ENCODE measurements around the gene NPR3.
"Not testable (repeated sequence)": the region's sequence is repeated elsewhere in the genome, so short reads cannot be mapped to it uniquely, and the experiment has no call there.

The NPR3 gene

GRCh38 chr5:32794086-32794485 lies 83.0 kb downstream of the NPR3 start:
- Histone ChIP-seq H2AFZ (ENCODE audit: low read depth, low read length) (no peak overlapping the region), H4K91ac (ENCODE audit: low read length) (no peak overlapping the region), H2BK120ac (ENCODE audit: low read depth, low read length) (no peak overlapping the region), H2BK15ac (ENCODE audit: low read depth, poor library complexity, severe bottlenecking) (no peak overlapping the region), H3K27me3 (ENCODE audit: control insufficient read depth in 1 of 2, insufficient read depth in 1 of 2, low read length in 2 of 2) (no peaks in the 10 kb centered on the region), H3K4me1 (ENCODE audit: control insufficient read depth, insufficient read depth, low read depth, low read length) (peaks cover 2% of the 10 kb centered on the region), H2BK12ac (ENCODE audit: low read length in 2 of 2) (no peak overlapping the region), H4K8ac (ENCODE audit: low read length) (no peak overlapping the region), H3K4ac (ENCODE audit: low read depth in 1 of 2, low read length in 2 of 2) (no peak overlapping the region), H3K9me3 (ENCODE audit: control insufficient read depth, low read length) (no peaks in the 10 kb centered on the region), H3K4me2 (ENCODE audit: low read length, poor library complexity, severe bottlenecking) (no peak overlapping the region), H3K9ac (ENCODE audit: low read length) (no peak overlapping the region), H3K14ac (ENCODE audit: low read length in 2 of 2) (no peak overlapping the region), H3K18ac (ENCODE audit: low read depth in 1 of 2, low read length in 2 of 2) (no peak overlapping the region), H3K79me1 (replicated peaks; ENCODE audit: low read length, poor library complexity, severe bottlenecking) (no peaks in the 10 kb centered on the region), H3K36me3 (ENCODE audit: control insufficient read depth in 1 of 2, insufficient read depth in 2 of 2, low read depth in 1 of 2, low read length in 2 of 2) (no peaks in the 10 kb centered on the region), H3K23ac (ENCODE audit: low read length in 2 of 2) (no peak overlapping the region), H3K4me3 (ENCODE audit: insufficient read depth in 1 of 2, low read depth in 1 of 2, low read length in 2 of 2) (no peak overlapping the region), H2AK5ac (ENCODE audit: low read length, severe bottlenecking) (no peak overlapping the region), H3K27ac (ENCODE audit: low read length, poor library complexity, severe bottlenecking) (no peak overlapping the region), H2BK5ac (ENCODE audit: low read depth, low read length, poor library complexity, severe bottlenecking) (no peak overlapping the region)
- peak; percentile 28 for DNase-seq
- WGBS = no CpG with 5 or more reads among the region's 1 CpG

GRCh38 chr5:32802764-32803163 lies 91.6 kb downstream of the NPR3 start:
- Histone ChIP-seq H3K4me1 (ENCODE audit: control insufficient read depth, insufficient read depth, low read depth, low read length) (peaks cover 3% of the 10 kb centered on the region), H2BK12ac (ENCODE audit: low read length in 2 of 2) (no peak overlapping the region), H2BK5ac (ENCODE audit: low read depth, low read length, poor library complexity, severe bottlenecking) (no peak overlapping the region), H3K4me3 (ENCODE audit: insufficient read depth in 1 of 2, low read depth in 1 of 2, low read length in 2 of 2) (no peak overlapping the region), H3K79me1 (replicated peaks; ENCODE audit: low read length, poor library complexity, severe bottlenecking) (no peaks in the 10 kb centered on the region), H3K18ac (ENCODE audit: low read depth in 1 of 2, low read length in 2 of 2) (no peak overlapping the region), H3K4ac (ENCODE audit: low read depth in 1 of 2, low read length in 2 of 2) (no peak overlapping the region), H2BK15ac (ENCODE audit: low read depth, poor library complexity, severe bottlenecking) (no peak overlapping the region), H3K4me2 (ENCODE audit: low read length, poor library complexity, severe bottlenecking) (no peak overlapping the region), H2AK5ac (ENCODE audit: low read length, severe bottlenecking) (no peak overlapping the region), H3K23ac (ENCODE audit: low read length in 2 of 2) (no peak overlapping the region), H4K8ac (ENCODE audit: low read length) (no peak overlapping the region), H2BK120ac (ENCODE audit: low read depth, low read length) (no peak overlapping the region), H3K14ac (ENCODE audit: low read length in 2 of 2) (no peak overlapping the region), H3K9me3 (ENCODE audit: control insufficient read depth, low read length) (peaks cover 10% of the 10 kb centered on the region), H4K91ac (ENCODE audit: low read length) (no peak overlapping the region), H3K36me3 (ENCODE audit: control insufficient read depth in 1 of 2, insufficient read depth in 2 of 2, low read depth in 1 of 2, low read length in 2 of 2) (no peaks in the 10 kb centered on the region), H3K27me3 (ENCODE audit: control insufficient read depth in 1 of 2, insufficient read depth in 1 of 2, low read length in 2 of 2) (no peaks in the 10 kb centered on the region), H3K9ac (ENCODE audit: low read length) (no peak overlapping the region), H3K27ac (ENCODE audit: low read length, poor library complexity, severe bottlenecking) (no peak overlapping the region), H2AFZ (ENCODE audit: low read depth, low read length) (no peak overlapping the region)
- DNase-seq = no peak
- WGBS = 86% methylated on average over 7 of the region's 7 CpGs

- Histone ChIP-seq H2BK5ac (ENCODE audit: low read depth, low read length, poor library complexity, severe bottlenecking) (no peak overlapping the region), H3K27ac (ENCODE audit: low read length, poor library complexity, severe bottlenecking) (no peak overlapping the region), H3K4me3 (ENCODE audit: insufficient read depth in 1 of 2, low read depth in 1 of 2, low read length in 2 of 2) (peak overlapping the region in 1 of 2 experiments; percentile 63), H4K8ac (ENCODE audit: low read length) (no peak overlapping the region), H3K79me1 (replicated peaks; ENCODE audit: low read length, poor library complexity, severe bottlenecking) (no peaks in the 10 kb centered on the region), H3K4me1 (ENCODE audit: control insufficient read depth, insufficient read depth, low read depth, low read length) (peaks cover 3% of the 10 kb centered on the region), H3K36me3 (ENCODE audit: control insufficient read depth in 1 of 2, insufficient read depth in 2 of 2, low read depth in 1 of 2, low read length in 2 of 2) (no peaks in the 10 kb centered on the region), H3K9ac (ENCODE audit: low read length) (peak overlapping the region; percentile 76), H3K18ac (ENCODE audit: low read depth in 1 of 2, low read length in 2 of 2) (no peak overlapping the region), H2AFZ (ENCODE audit: low read depth, low read length) (no peak overlapping the region), H2BK120ac (ENCODE audit: low read depth, low read length) (no peak overlapping the region), H4K91ac (ENCODE audit: low read length) (no peak overlapping the region), H3K23ac (ENCODE audit: low read length in 2 of 2) (no peak overlapping the region), H3K4ac (ENCODE audit: low read depth in 1 of 2, low read length in 2 of 2) (no peak overlapping the region), H3K9me3 (ENCODE audit: control insufficient read depth, low read length) (peaks cover 10% of the 10 kb centered on the region), H2BK12ac (ENCODE audit: low read length in 2 of 2) (no peak overlapping the region), H3K14ac (ENCODE audit: low read length in 2 of 2) (no peak overlapping the region), H3K4me2 (ENCODE audit: low read length, poor library complexity, severe bottlenecking) (no peak overlapping the region), H3K27me3 (ENCODE audit: control insufficient read depth in 1 of 2, insufficient read depth in 1 of 2, low read length in 2 of 2) (no peaks in the 10 kb centered on the region), H2AK5ac (ENCODE audit: low read length, severe bottlenecking) (no peak overlapping the region), H2BK15ac (ENCODE audit: low read depth, poor library complexity, severe bottlenecking) (no peak overlapping the region)
- 85% methylated on average over 3 of the region's 3 CpGs for WGBS
- DNase-seq = no peak
Measured at GRCh38 chr5:32803656-32804055, 92.5 kb downstream of the NPR3 start.

GRCh38 chr5:32805462-32805861 lies 94.3 kb downstream of the NPR3 start:
- 86% methylated on average over 1 of the region's 1 CpG for WGBS
- not testable (repeated sequence) for H2AK5ac ChIP-seq (ENCODE audit: low read length, severe bottlenecking); H3K36me3 ChIP-seq (ENCODE audit: control insufficient read depth in 1 of 2, insufficient read depth in 2 of 2, low read depth in 1 of 2, low read length in 2 of 2); H2BK120ac ChIP-seq (ENCODE audit: low read depth, low read length); H4K91ac ChIP-seq (ENCODE audit: low read length); DNase-seq; H4K8ac ChIP-seq (ENCODE audit: low read length); H3K18ac ChIP-seq (ENCODE audit: low read depth in 1 of 2, low read length in 2 of 2); H2AFZ ChIP-seq (ENCODE audit: low read depth, low read length); H3K14ac ChIP-seq (ENCODE audit: low read length in 2 of 2); H3K4me3 ChIP-seq (ENCODE audit: insufficient read depth in 1 of 2, low read depth in 1 of 2, low read length in 2 of 2); H3K79me1 ChIP-seq (replicated peaks; ENCODE audit: low read length, poor library complexity, severe bottlenecking); H2BK12ac ChIP-seq (ENCODE audit: low read length in 2 of 2); H2BK5ac ChIP-seq (ENCODE audit: low read depth, low read length, poor library complexity, severe bottlenecking); H2BK15ac ChIP-seq (ENCODE audit: low read depth, poor library complexity, severe bottlenecking); H3K23ac ChIP-seq (ENCODE audit: low read length in 2 of 2); H3K4me1 ChIP-seq (ENCODE audit: control insufficient read depth, insufficient read depth, low read depth, low read length); H3K27me3 ChIP-seq (ENCODE audit: control insufficient read depth in 1 of 2, insufficient read depth in 1 of 2, low read length in 2 of 2); H3K4me2 ChIP-seq (ENCODE audit: low read length, poor library complexity, severe bottlenecking); H3K9me3 ChIP-seq (ENCODE audit: control insufficient read depth, low read length); H3K4ac ChIP-seq (ENCODE audit: low read depth in 1 of 2, low read length in 2 of 2)
- Histone ChIP-seq H3K9ac (ENCODE audit: low read length) (peak overlapping the region; percentile 77), H3K27ac (ENCODE audit: low read length, poor library complexity, severe bottlenecking) (peak overlapping the region; percentile 46)

Data from mesenchymal stem cell (in vitro differentiated cells and primary cell).